Kidney tubule cell (primary cell): ENCODE measurements around the gene EVC.

Experiments used
- DNase-seq: peaks from one replicate; pipeline ENCODE4 v3.0.0-alpha.2; 2018; ENCODE audit warnings: low spot score

EVC gene

DNA sequence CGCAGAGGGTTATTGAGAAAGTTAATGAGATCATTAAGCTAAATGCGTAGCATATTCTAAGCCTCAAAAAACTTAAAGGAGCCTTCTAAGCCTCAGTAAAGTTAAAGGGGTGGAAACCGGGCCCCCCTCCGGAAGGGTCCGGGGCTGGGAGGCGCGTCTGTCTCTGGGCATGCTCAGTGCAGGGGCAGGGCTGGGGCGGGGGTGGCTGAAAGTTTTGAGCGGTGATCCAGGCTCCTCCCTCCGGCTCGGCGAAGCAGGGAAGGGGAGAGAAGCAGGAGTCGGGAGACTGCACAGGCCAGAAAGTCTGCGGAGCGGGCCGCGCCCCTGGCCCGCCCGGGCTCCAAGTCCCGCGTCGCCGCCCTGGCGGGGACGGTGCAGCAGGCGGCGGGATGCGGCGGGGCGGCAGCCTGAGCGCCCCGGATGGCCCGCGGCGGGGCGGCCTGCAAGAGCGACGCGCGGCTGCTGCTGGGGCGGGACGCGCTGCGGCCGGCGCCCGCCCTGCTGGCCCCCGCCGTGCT, at the start of gene EVC:
EVC (plus strand) TSS at position 241 of the 518 bp plus-strand sequence; CDS start at position 421, 180 bp downstream.
- DNase-seq = peak; percentile 83

GRCh38 chr4:5661237-5661636, 49.8 kb upstream of the EVC start:
- no peak for DNase-seq

DNA sequence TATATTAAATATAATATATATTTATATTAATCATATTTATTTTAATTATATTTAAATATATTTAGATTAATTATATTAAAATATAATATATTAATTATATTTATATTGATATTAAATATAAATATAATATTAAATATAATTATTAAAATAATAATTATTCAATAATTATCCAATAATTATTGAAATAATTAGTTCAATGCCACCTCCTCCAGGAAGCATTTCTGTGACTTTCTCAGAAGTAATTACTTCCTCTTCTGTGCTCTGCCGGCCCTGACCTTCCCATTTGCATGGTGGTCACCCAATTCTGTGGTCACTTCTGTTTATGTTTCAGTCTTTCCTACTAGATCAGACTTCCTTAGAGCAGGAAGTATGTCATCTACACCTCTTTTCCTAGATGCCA, 48.4 kb upstream of the EVC start:
- peak; percentile 78 for DNase-seq

DNA sequence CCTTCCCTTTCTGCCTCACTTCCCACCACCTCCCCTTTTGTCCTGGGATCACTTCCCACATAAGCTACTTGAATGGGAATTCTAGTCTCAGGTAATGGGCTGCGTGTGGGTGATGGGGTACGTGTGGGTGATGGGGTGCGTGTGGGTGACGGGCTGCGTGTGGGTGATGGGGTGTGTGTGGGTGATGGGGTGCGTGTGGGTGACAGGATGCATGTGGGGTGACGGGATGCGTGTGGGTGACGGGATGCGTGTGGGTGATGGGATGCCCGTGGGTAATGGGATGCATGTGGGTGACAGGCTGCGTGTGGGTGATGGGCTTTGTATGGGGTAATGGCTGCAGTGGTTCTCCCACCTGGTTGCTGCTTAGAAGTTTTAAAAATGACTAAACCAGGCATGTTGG, 46.2 kb upstream of the EVC start:
- no peak for DNase-seq

GRCh38 chr4:5666741-5667140, 44.3 kb upstream of the EVC start:
- no peak for DNase-seq

DNA sequence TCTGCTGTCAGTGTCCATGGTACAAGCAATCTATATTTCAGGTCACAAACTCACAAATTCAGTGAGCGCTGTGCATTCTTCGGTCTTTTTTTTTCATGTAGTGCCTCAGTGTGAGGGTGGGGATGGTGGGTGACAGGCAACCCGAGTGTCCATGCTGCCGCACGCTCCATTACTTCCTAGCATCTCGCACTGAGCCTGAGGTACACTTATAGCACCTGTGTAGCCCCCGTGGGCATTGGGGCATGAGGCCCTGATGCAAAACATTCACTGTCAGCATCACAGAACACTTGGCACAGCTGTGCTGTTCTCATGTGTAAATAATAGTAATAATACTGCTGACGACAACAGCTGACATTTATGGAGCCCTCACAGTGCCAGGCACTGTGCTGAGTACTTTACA, 34.2 kb upstream of the EVC start:
- DNase-seq = no peak

GRCh38 chr4:5678977-5679376, 32.0 kb upstream of the EVC start:
- no peak for DNase-seq

GRCh38 chr4:5683566-5683965, 27.4 kb upstream of the EVC start:
- DNase-seq = no peak

DNA sequence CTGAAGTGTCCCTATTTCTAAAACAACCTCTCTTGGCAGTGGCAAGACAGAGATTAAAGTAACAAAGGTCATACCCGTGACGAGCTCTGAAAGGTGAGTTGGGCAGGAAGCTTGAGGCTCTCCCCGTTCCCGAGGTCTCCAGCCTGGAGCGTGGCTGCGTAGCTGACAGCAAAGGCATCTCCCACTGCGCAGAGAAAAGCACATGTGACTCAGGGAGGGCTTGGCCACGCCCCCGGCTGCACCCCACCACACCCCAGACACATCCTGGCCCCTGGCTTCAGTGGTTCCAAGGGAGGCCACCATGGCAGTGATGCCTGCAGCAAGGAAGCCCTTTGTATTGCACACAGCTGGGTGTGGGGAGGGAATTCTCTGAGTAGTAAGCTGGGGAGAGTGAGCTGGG, 25.7 kb upstream of the EVC start:
- DNase-seq = no peak

- no peak for DNase-seq
Measured at GRCh38 chr4:5686338-5686737, 24.7 kb upstream of the EVC start.

DNA sequence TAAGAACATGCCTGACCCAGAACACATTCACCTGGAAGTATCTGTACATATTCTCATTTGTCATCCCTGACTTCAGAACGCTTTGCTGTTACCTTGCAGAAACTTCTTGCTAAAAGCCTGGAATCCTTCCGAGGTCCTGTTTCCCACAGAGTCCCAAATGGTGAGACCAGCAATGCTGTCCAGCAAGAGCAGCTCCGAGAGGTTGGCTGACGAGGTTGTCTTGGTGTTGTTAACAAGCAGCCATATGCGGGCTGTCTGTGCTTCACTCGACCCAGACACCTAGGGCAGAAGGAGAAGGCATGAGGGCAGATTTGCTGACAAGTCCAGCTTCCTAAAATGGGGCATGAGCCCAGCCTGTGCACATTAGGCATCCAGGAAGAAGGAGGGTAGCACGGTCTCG, 21.9 kb upstream of the EVC start:
- DNase-seq = no peak

DNA sequence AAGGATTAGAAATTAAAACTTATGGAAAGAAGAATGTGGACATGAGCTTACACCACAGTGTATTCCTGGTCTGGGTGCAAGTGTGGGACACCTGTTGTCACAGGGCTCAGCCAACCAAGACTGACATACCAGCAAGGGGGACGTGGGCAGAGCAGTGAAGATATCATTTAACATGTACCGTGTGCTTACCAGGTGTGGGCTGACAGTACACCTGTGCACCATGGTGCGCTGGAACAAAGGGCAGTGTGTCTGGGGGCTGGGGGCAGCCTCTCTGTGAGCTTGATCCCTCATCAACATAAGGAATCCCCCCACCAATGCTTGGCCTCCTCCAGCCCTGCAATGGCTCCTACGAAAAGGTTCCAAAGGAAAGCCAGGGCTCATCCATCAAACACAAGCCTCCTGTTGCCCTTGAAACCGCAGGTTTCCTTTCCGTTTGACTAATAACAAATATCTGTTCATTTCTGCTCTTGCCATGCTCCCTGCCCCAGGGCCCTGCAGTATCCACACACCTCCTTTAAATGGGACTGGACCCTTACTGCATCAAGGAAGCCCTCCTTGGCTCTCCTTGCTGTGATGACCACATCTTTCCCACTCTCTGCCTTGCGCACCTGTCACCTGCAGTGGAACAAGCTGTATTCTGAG, 19.4 kb upstream of the EVC start:
- no peak for DNase-seq

GRCh38 chr4:5693871-5694270, 17.1 kb upstream of the EVC start:
- peak; percentile 14 for DNase-seq

DNA sequence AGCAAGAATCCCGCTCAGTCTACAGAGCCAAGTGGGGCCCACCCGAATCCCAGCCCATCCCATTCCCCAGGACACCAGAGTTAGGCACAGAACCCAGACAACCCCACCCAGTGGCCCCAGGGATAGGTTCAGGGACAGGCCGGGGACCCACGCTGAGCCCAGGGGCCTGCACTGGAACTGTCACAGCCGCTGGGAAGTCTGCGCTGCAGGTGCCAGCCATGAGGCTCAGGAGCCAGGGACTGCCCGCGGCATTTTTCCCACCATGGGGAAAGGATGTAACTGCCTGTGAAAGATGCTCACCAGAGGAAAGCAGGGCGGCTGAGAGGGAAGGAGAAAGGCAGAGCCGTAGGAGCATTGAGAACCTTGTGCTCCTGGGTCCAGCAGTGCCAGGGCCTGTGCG, 14.7 kb upstream of the EVC start:
- DNase-seq = no peak

DNA sequence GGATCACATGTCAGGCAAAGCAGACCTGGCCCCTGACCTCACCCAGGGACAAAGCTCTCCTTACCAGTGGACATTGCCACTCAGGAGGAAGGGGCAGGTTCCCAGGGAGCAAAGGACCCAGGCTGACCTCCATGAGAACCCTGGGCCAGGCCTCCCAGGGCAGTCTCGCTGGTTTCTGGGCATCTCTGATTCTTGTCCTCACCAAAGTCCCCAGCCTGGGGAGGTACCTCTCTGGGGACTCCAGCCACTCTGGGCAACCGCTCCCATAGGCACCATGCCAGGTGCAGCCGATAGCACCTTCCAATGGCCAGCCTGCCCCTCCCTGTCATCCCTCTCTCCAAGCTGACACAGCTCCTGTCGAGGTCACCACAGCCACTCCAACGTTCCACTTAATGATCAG, 10.5 kb upstream of the EVC start:
- DNase-seq = no peak

GRCh38 chr4:5701971-5702370, 9.0 kb upstream of the EVC start:
- DNase-seq = no peak

GRCh38 chr4:5703831-5704230, 7.2 kb upstream of the EVC start:
- DNase-seq = no peak

DNA sequence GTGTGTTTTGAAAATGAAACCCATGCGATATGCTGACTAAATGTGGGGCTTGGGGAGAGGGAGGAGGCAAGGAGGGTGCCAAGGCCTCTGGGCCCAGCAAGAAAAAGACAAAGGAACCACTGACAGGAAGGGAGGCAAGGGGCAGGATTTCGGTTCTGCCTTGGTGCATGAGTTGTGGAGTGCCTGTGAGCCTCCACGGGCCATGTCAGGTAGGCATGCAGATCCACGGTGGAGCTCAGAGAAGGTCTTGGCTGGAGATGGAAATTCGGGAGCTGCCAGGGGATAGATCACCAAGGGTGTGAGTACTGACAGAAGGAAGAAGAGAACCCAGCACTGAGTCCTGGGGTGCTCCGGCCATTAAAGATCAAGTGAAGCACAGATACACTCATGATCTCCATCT, 6.7 kb upstream of the EVC start:
- no peak for DNase-seq

GRCh38 chr4:5705647-5706320, 5.2 kb upstream of the EVC start:
- no peak for DNase-seq

DNA sequence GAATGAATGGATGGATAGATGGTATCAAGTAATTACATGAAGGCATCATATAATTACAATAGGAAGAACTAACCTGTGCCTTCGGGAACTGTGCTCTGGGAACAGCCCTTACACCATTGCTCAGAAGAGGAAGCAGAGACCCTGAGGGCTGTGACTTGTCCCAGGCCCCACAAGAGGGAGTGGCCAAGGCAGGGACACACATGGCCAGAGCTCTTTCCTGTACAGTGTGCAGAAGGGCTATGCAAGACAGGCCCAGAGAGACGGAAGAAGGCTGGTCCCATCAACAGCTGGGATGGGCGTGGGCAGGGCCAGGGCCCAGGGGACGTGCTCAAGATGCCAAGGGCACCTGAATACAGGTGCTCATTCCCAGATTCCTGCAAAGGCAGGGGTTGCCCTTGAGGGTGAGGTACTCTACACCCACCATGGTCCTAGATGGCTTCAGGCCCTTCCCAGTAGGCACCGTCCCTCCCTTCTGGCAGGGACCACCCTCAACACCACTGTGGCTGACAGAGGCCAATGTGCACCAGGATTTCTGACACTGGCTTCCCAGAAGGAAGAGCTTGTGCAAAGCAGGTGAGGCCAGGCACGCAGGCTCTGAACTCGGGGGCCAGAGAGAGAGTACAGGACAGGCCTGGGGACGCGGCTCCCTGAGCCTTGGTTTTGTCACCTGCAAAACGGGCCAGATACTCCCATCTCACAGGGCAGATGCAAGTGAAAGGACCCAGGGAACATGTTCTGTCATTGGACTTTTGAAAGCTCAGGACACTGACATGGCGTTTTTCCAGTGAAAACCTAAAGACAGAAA, 4.3 kb upstream of the EVC start:
- DNase-seq = no peak

GRCh38 chr4:5707366-5707765, 3.6 kb upstream of the EVC start:
- no peak for DNase-seq

GRCh38 chr4:5707778-5708448, 3.1 kb upstream of the EVC start:
- DNase-seq = peak; percentile 57
